Breast epithelium (tissue), 3 donors: ENCODE measurements around the gene UGT1A3.

ENCODE experiments used
- POLR2A ChIP-seq: fragments of 450-650 bp; IDR thresholded peaks from one replicate; pipeline ENCODE4 v1.6.1; 2016; ENCODE audit warnings: antibody characterized with exemption, mild to moderate bottlenecking, moderate library complexity
- POLR2AphosphoS5 ChIP-seq, 3 donors: sonication (generic); formaldehyde crosslinking; IDR thresholded peaks; one replicate each; pipeline ENCODE4 v1.6.1; 2017; ENCODE audit warnings: antibody characterized with exemption in 3 of 3
- TF ChIP-seq, protein P1 (sequence below), 3 donors: fragments of 450-650 bp; IDR thresholded peaks; one replicate each; pipeline ENCODE4 v1.5.1; 2016 to 2017; ENCODE audit warnings: antibody characterized with exemption in 3 of 3, mild to moderate bottlenecking in 3 of 3, moderate library complexity in 3 of 3

DNA sequence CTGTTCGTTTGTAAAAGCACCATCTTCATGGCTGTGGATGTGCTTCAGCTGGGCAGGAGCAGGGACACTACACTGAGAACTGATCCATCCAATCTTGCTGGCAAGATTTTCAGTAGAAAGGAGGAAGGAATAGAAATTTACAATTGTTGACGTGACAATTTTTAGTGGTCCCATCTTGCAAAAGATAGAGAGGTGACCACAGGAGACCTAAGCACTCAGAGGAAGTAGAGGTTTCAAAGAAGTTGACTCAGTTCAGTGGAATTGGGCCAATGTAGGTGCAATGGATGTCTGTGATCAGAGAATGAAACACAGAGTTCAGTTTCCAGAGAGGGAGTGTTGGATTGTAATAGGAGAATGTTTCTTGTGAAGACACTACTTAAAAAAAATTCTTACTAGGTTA lies 14.7 kb upstream of the UGT1A3 start:
- TF ChIP-seq POLR2AphosphoS5 (IDR thresholded peaks at IDR 0.05), result no peak
- TF ChIP-seq, protein P1, sequence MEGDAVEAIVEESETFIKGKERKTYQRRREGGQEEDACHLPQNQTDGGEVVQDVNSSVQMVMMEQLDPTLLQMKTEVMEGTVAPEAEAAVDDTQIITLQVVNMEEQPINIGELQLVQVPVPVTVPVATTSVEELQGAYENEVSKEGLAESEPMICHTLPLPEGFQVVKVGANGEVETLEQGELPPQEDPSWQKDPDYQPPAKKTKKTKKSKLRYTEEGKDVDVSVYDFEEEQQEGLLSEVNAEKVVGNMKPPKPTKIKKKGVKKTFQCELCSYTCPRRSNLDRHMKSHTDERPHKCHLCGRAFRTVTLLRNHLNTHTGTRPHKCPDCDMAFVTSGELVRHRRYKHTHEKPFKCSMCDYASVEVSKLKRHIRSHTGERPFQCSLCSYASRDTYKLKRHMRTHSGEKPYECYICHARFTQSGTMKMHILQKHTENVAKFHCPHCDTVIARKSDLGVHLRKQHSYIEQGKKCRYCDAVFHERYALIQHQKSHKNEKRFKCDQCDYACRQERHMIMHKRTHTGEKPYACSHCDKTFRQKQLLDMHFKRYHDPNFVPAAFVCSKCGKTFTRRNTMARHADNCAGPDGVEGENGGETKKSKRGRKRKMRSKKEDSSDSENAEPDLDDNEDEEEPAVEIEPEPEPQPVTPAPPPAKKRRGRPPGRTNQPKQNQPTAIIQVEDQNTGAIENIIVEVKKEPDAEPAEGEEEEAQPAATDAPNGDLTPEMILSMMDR (IDR thresholded peaks at IDR 0.05), result no peak
- TF ChIP-seq POLR2A, result no peak
